ENCODE results near the gene OOSP1.
"Not testable (repeated sequence)": the region's sequence is repeated elsewhere in the genome, so short reads cannot be mapped to it uniquely, and the experiment has no call there.

OOSP1 gene

DNA sequence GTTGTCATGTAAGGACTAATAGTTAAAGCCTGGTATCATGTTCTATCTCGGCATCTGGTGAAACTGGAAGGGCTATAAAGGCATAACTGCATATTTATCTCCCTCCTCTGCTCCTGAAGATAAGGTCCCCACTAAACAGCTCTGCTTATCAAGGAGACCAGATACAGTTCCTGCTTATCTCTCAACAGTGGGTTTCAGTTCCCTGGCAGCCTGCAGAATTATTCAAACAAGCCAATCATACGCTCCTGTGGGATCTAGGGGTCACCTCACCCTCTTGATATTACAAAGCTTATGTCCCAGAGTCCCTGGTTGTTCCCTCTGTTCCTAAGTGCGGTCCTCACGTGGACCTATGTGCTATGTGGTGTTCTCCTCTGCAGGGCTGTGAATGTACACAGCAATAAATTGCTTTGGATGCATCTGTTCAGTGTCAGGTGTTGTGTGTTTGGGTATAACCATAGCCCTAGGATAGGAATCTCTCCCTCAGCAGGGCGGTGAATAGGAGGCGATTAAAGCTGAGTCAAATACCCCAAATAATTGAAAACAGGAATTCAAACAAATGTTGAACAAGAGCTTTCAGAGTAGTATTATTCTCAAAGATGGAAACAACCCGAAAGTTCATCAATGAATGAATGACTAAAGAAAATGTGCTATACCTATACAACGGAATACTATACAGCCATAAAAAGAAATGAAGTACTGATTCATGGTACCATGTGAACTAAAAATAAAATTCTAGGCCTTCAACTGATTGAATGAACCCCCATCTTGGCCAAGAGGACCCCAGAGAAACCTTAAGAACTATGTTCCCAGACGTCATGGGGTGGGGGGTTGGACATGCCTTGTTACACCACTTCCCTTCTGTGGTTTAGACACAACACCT, 22.5 kb downstream of the OOSP1 start:
- DNase-seq = no peak

DNA sequence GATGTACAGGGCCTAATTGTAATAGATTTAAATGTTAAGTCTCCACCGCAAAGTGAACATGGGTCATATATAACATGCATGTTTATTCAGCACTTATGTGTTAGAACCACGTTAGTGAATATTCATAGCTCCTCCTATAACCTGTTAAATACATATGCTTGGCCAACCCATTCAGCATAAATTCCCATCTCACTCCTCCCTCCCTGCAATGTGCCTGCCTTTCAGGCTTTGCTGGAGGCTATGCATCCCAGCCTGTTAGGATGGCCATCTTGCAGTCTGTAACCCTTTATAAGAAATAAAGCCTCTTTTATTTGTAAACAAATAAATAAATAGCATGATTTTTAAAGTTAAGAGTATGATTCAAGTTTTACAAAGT, 23.9 kb downstream of the OOSP1 start:
- no peak for DNase-seq

DNA sequence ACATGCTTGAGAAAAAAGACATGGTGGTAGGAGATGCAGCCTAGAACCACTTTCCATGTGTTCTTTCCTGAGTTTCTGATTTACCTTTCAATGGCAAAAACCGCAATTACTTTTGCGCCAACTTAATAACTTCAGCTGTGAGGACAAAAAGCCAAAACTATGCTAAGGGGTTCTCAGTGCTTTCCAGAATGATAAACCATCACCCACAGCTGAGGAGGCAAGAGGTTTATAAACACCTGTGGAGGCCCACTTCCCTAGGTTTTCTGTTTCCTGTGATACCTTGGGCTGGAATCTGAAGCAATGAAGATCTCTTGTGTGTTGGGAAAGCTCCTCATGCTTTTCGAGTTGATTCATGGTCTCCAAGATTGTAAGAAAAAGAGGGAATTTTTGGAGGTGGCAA, 25.5 kb downstream of the OOSP1 start, which contains the start of gene OOSP4A:
TSS of gene OOSP4A (plus strand) at position 301 of the 400 bp plus-strand sequence. CDS start at position 301, 0 bp downstream.
- DNase-seq = no peak

DNA sequence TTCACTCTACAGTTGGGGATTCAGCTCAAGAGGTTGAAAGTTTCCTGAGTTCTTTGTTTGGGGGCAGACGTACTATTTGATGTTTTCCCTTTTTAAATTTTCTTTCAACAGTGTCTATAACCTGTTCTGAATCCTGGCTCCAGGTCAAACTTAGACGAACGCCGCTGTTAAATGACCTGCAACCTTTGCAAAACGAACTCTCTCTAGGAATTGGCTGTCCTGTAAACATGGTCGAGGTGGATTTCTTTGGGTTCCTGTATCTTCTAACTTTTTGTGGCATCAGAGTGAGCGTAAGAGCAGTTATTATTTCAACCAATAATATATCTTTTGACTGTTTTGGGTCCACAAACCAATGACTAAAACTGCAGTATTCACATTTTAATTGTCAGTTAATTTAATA, 27.2 kb downstream of the OOSP1 start:
- DNase-seq = no peak

DNA sequence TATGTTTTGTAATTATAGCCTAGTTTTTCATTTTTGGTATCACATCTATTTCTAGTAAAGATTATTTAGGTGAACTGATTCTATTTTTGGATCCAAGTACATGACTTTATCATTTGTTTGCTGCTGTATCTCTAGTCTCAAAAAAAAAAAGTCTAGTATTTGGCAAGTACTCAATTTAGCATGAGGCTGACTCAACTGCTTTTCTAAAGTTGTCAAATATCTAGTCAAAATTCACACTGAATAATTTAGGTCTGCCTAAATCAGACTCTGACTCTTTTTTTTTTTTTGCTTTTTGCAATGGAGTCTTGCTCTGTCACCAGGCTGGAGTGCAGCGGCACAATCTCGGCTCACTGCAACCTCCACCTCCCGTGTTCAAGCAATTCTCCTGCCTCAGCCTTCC, 28.0 kb downstream of the OOSP1 start:
- no peak for DNase-seq

DNA sequence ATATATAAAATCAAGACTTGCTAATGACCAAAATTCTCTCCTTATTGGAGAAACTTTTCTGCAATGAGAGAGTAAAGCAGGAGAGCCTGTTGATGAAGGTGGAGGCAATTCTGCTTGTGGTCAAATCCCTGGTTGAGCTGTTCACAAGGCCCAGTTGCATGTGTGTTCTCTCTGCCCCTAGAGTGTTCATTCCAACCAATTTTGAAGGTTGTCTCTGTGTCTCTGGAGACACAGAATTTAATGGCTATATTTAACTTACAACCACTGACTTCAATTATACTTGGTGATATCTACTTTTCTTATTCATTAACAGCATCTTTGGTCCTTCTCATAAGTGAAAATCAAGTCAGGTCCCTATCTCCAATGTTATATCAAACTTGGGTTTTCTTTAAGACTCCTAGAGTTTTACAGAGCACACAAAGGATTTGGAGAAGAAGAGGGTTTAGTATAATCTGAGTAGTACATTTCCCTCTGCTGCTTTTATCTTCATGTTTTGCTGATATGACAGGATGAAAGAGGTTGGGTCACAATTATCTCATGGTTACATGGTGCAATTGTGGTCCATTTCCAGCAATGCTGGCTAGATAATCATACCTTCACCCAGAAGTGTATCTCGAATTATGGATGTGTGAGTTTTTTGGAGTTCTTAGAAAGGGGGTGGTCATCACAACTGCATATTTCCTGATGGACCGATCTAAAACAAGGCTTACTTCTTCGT, 29.6 kb downstream of the OOSP1 start:
- no peak for DNase-seq

DNA sequence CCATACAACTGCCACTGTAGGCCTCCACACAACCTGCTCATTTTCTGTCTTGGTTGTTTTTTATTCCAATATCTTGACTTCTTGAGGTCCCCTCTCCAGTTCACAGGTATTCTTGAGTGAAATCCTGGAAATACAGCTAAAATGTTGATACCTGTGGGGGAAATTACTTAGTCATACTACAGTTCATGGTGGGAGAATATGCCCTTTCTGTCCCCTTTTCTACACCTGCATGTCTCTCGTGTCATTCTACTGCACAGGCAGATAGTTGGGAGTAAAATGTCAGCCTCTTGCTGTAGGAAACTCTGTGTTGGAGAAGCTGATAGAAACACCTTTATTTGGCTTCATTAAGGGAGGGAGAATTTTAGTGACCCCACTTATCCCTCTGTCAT, 30.2 kb downstream of the OOSP1 start:
- no peak for DNase-seq

DNA sequence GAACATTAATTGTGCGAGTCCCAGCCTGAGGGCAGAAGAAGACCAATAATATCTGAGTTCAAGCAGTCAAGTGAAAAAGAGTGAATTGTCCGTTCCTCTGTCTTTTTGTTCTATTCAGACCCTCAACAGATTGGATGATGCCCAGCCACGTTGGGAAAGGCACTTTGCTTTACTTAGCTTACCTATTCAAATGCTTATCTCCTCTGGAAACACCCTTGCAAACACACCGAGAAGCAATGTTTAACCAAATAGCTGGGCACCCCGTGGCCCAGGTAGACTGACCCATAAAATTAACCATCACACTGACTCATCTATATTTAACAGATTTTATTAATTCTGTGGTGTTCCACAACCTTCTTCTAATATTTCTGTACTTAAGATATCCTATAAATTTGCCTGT, 34.9 kb downstream of the OOSP1 start:
- DNase-seq = no peak

DNA sequence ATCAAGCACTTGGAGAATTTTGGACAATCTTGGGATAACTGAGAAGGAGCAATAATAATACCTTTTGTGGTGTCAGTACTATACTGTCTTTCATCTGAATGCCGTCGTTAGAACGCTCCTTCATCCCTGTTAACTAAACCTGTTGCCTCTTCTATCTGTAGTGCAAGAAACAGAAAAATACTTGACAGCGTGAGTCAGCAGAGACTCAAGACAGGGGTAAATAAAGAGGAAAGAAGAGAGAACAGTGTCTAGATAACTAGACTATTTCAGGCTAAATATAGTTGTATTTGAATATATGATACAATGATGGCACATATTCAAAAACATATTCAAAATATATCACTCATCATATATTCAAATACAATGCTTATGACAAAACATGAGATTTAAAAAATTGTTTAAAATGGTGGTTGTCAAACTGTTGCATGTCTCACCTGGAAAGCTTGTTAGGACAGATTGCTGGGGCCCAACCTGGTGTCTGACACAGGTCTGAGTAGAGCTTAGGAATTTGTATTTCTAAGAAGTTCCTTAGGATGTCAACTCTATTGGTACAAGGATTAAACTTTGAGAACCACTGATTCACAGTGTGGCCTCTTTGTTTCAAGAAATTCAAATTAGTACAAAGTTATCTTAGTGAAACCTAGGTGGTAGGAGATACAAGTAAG, 43.0 kb downstream of the OOSP1 start:
- DNase-seq = no peak

DNA sequence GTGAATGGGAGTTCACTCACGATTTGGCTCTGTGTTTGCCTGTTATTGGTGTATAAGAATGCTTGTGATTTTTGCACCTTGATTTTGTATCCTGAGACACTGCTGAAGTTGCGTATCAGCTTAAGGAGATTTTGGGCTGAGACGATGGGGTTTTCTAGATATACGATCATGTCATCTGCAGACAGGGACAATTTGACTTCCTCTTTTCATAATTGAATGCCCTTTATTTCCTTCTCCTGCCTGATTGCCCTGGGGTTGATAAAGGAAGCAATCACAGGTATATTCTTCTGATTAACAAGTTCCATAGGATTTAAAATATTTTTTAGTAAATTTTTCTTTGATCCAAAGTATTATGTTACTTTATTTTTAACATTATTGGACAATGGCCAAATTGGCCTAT, 43.8 kb downstream of the OOSP1 start:
- not testable (repeated sequence) for DNase-seq

DNA sequence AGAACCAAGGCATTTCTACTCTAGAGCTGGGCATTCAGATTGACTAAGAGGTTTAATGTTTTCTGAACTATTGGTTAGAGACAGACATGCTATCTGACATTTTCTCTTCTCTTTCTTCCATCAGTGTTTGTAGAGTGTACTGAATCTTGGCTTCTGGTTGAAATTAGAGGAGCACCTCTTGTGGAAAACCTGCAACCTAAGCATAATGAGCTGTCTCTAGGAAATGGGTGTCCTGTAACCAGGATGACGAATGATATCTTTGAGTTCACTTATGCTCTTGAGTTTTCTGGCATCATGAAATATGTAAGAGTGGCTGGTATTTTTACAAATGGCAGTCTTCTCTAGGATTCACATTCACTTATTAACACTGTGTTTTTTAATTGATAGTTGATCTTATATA, 45.0 kb downstream of the OOSP1 start:
- no peak for DNase-seq

DNA sequence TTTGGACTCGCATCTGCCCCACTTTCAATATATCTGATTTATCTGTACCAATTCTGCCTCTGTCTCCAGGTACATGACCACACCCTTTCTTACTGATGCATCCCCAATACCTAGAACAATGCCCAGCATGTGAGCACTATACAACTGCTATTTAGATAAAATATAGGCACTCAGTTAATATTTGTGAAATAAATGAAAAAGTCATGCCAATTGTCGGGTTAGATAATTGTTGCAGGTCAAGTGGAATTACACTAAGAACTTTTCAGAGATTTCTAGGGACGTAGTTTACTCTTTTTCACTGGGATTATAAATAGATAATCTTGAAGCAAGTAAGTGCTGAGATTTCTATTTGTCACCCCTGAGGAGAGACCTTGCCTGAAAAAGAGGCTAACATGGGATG, 46.1 kb downstream of the OOSP1 start:
- DNase-seq = no peak

DNA sequence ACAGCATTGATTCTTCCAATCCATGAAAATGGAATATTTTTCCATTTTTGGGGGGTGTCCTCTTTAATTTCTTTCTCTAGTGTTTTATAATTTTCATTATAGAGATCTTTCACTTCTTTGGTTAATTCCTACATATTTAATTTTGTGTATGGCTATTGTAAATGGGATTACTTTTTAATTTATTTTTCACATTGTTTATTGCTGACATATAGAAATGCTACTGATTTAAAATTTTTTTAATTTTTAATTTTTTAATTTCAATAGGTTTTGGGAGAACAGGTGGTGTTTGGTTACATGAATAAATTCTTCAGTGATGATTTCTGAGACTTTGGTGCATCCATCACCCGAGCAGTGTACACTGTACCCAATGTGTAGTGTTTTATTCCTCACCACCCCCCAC, 52.2 kb downstream of the OOSP1 start:
- DNase-seq = no peak

DNA sequence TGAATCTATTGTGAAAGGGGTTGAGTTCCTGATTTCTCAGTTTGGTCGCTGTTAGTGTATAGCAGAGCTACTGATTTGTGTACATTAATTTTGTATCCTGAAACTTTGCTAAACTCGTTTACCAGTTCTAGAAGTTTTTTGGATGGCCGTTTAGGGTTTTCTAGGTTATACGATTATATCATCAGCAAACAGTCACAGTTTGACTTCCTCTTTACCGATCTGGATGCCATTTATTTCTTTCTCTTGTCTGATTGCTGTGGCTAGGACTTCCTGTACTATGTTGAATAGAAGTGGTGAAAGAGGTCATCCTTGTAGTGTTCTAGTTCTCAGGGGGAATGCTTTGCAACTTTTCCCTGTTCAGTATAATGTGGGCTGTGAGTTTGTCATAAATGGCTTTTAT, 54.2 kb downstream of the OOSP1 start:
- DNase-seq = no peak

DNA sequence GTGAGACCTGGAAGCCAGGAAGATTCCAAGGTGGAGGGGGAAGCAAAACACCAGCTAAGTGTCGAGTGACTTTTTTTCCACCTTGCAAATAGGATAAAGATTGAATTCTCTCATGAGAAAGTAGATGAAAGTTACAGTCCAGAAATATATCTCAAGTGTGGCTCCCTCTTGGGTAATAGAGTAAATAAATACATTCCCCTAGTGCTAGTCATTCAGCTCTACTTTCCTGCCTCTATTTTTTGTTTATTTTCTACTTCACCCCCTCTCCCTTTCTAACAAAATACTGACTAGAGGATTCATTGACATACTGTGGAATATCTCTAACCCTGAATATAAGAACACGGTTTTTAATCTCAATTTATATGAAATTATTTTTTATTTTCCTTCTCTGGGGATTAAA, 59.6 kb downstream of the OOSP1 start:
- no peak for DNase-seq

DNA sequence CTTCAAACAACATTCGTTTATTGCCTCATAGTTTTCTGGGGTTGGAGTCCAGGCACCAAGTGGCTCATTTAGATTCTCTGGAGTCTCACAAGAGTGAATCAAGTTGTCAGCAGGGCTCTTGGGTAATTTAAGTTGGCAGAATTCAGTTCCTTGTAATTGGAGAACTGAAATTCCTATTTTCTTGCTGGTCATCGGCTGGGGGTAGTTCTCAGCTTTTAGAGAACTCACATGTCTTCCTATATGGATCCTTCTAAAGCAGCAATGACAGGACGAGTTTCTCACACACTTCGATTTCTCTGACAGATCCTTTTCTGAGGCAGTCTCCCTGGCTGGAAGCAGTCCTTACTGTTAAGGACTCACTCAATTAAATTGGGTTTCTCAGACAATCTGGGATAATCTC, 61.5 kb downstream of the OOSP1 start:
- DNase-seq = no peak

DNA sequence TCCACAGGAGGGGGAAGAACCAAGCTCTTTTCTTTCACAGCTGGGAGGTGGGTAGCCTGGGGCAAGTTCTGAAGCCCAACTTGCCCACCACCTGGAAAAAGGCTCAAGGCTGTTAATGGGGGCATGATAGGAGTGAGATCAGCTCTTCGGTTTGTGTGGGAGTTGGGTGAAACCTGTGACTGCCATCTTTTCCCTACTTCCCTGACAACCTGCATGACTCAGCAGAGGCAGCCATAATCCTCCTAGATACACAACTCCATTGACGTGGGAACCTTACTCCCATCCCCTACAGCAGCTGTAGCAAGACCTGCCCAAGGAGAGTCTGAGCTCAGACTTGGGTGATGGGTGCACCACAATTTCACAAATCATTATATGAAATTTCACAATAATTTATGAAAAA, 65.5 kb downstream of the OOSP1 start:
- DNase-seq = no peak

DNA sequence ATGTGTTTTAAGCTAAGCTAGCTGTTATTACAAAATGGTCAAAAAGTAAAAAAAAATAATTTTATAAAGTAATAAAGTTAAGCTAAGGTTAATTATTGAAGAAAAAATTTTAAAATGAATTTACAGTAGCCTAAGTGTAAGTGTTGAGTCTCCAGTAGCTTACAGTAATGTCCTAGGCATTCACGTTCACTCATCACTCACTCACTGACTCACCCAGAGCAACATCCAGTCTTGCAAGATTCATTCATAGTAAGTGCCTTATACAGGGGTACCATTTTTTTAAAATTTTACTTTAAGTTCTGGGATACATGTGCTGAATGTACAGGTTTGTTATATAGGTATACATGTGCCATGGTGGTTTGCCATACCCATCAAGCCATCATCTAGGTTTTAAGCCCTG, 67.1 kb downstream of the OOSP1 start:
- DNase-seq = no peak
